ENCODE results near the gene ZNF771. TPM values are rescaled to one million over a fixed set of nuclear protein-coding genes. Genes with fewer than 3 reads are reported as not detected.

Gene ZNF771
- total RNA-seq, 1 donor from 2014 or later: 8.9 TPM

DNA sequence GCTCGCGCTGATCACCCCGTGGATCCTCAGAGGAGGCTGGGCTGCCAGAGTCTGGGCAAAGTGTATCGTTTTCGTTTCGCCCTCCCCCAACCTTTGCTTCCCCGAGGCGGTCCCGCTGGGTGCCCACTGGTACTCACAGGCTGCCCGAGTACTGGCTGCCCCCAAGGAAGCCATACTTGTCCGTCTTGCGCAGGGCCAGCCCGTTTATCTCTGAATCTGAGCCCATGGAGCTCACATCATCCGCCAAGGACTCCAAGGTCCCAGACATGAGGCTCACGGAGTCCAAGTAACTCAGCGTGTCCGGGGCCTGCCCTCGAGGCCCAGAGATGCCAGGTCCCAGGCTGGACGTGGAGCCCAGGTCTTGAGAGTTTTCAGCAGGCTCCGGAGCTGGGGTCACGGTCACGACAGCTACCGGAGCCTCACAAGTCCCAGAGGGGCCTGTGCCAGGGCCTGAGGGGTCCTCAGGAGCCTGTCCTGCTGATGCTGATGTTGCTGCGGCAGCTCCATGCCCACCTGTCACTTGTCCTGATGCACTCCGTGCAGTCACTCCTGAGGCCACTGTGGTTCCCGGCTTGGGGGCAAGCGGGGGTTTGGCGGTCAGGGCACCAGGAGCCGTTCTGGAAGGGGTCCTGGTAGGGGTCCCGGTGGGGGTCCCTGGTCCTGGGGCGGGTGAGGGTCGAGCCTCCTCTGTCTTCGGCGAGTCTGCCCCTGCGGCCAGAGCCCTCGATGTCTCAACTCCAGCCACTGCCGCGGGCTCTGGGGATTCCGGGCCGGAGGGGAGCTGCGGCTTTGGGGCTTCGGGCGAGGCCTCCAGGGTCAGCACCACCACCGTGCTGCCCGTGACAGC, 38.1 kb upstream of the ZNF771 start:
- intact Hi-C loops (cut with micrococcal nuclease): no loop called here
- H3K9me3 Mint-ChIP-seq: no peaks in the 10 kb centered on the region
- no peaks in the 10 kb centered on the region for H3K27me3 Mint-ChIP-seq (ENCODE audit: insufficient read depth)
- H3K4me3 Mint-ChIP-seq: peak overlapping the region; percentile 94
- H3K4me1 Mint-ChIP-seq (ENCODE audit: low read depth): peaks cover 52% of the 10 kb centered on the region
- no peak for DNase-seq (ENCODE audit: low spot score)
- H3K27ac Mint-ChIP-seq: peak overlapping the region; percentile 79
- peaks cover 24% of the 10 kb centered on the region for H3K36me3 Mint-ChIP-seq (ENCODE audit: low read depth)

DNA sequence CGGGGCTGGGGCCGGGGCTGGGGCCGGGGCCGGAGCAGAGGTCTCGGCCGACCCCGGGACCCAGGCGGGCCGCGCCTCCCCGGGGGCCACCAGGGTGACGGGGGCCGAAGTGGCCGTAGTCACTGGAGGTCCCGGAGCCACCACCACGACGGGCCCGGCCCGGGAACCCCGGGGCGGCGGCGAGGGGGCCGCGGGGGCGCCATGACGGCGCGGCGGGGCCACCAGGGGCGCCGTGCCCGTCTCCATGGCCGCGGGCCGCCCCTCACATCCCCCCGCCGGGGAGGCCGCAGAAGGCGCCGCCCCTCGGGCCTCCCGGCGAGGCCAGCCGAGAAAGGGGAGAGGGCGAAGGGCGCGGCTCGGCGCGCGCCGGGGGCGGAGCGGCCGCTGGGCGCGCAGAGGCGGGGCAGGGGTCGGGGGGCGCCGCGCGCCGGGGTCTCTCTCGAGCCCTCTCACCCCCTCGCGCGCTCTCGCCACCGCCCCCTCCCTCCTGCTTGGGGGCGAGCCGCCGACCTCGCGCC, 37.4 kb upstream of the ZNF771 start:
- peaks cover 47% of the 10 kb centered on the region for H3K4me1 Mint-ChIP-seq (ENCODE audit: low read depth)
- H3K27ac Mint-ChIP-seq: no peak overlapping the region
- H3K27me3 Mint-ChIP-seq (ENCODE audit: insufficient read depth): no peaks in the 10 kb centered on the region
- intact Hi-C loops (cut with micrococcal nuclease): loop anchor here (1.0 to 10.0 kb wide), 10 partner anchors 8 to 375 kb away; partner anchors contain the start of genes CD2BP2, FBRS, HIRIP3 and INO80E
- DNase-seq (ENCODE audit: low spot score): no peak
- peak overlapping the region; percentile 81 for H3K4me3 Mint-ChIP-seq
- H3K9me3 Mint-ChIP-seq: no peaks in the 10 kb centered on the region
- H3K36me3 Mint-ChIP-seq (ENCODE audit: low read depth): peaks cover 20% of the 10 kb centered on the region

DNA sequence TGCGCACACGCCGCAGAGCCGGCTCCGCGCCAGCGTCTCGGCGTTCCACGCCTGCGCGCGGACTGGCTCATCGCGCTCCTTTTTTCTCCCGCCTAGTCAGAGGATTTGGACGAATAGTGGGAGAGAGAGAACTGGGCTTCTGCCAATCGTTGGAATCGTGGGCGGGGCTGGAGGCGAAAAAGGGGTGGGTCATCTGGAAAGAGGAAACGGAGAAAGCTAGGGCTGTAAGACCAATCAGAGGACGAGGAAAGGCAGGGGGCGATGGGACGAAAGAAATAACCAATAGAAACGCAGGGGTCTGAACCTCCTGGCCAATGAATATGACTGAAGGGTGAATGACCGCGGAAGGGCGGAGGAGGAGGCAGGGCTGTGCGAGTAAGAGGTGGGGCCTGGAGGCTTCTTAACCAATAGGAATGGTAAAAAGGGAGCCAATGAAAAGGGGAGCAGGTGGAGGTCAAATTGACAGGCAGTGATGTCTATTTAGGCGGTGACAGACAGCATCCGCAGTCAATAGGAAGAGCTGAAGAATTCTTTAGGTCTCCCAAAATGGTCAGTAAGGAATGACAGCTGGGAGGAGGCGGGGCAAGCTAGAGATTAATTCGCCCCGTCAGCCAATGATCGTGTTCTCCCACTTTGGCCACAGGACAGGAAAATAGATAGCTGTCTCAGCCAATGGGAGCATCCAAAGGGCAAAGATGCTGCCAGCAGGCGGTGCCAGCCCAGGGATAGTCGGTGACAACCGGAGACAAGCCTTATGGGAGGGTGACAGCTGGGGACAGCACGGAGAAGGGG, 36.8 kb upstream of the ZNF771 start, which contains the start of gene TBC1D10B:
Gene TBC1D10B, minus strand, starts transcription at position 39 of the 792 bp plus-strand sequence. CDS start 311 bp downstream, outside the sequence.
- H3K27me3 Mint-ChIP-seq (ENCODE audit: insufficient read depth): no peaks in the 10 kb centered on the region
- H3K27ac Mint-ChIP-seq: peak within 1 kb of the TSS; percentile 89
- no peaks in the 10 kb centered on the region for H3K9me3 Mint-ChIP-seq
- peaks cover 14% of the 10 kb centered on the region for H3K36me3 Mint-ChIP-seq (ENCODE audit: low read depth)
- DNase-seq (ENCODE audit: low spot score): peak; percentile 99
- intact Hi-C loops (cut with micrococcal nuclease): loop anchor here (1.0 to 10.0 kb wide), 11 partner anchors 8 to 553 kb away; partner anchors contain the start of genes CD2BP2, FBRS, FBXL19 and HIRIP3
- peaks cover 41% of the 10 kb centered on the region for H3K4me1 Mint-ChIP-seq (ENCODE audit: low read depth)
- peak within 1 kb of the TSS; percentile 94 for H3K4me3 Mint-ChIP-seq

DNA sequence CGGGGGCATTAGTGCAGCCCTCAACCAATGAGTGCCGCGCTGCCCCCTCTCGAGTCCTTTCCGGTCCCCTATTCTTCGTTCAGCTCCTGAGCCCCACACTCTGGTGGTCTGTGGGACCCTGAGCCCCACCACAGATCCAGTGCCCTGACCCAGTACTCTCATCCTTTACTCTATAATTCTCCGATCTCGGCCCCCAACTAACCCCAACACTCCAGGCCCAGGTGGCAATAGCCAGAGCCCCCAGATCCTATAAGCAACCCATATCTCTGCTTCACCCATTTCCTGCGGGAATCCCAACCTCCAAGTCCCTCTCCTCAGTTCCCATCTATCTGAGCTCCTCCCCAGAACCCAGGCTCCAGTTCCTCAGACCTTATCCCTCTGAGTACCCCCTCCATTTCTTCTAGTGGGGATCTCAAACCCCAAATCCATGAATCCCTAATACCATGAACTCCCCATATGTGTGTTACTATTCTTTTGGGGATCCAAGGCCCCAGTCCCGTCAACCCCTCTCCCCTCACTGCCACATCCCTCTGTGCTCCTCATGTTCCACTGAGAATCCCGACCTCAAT, 36.1 kb upstream of the ZNF771 start:
- H3K36me3 Mint-ChIP-seq (ENCODE audit: low read depth): peaks cover 12% of the 10 kb centered on the region
- peak overlapping the region; percentile 89 for H3K27ac Mint-ChIP-seq
- no peaks in the 10 kb centered on the region for H3K27me3 Mint-ChIP-seq (ENCODE audit: insufficient read depth)
- intact Hi-C loops (cut with micrococcal nuclease): loop anchor here (1.0 to 10.0 kb wide), 4 partner anchors 37 to 552 kb away; partner anchors contain the start of genes FBXL19, HIRIP3, INO80E and PRR14
- peaks cover 37% of the 10 kb centered on the region for H3K4me1 Mint-ChIP-seq (ENCODE audit: low read depth)
- H3K9me3 Mint-ChIP-seq: no peaks in the 10 kb centered on the region
- DNase-seq (ENCODE audit: low spot score): no peak
- H3K4me3 Mint-ChIP-seq: peak overlapping the region; percentile 81

DNA sequence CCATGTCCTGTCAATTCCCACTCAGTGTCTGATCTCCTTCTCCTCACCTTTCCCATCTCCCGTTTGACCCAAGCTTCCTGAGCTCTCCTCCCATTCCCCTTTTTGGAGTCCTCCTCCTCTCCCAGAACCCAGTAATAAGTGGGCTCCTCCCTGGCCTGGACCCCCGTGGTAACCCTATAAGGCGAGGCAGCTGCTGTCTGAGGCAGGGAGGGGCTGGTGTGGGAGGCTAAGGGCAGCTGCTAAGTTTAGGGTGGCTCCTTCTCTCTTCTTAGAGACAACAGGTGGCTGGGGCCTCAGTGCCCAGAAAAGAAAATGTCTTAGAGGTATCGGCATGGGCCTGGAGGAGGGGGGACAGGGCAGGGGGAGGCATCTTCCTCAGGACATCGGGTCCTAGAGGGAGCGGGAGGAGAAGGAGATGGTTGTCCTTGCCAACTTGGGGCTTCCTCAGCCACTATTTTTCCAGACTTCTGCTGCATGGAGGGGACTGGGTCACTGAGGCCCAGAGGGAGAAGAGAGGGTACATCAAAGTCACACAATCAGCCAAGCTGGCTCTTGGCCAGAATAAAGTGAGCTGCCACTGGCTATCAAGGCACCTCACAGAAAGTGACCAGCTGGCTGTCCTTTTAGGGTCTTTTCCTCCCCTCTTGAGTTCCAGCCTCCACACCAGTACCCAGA, 35.2 kb upstream of the ZNF771 start:
- peaks cover 1% of the 10 kb centered on the region for H3K27me3 Mint-ChIP-seq (ENCODE audit: insufficient read depth)
- intact Hi-C loops (cut with micrococcal nuclease): loop anchor here (10.0 kb wide), 1 partner anchor 377 kb away; the partner anchor contains the start of genes HIRIP3 and INO80E
- H3K4me1 Mint-ChIP-seq (ENCODE audit: low read depth): peaks cover 33% of the 10 kb centered on the region
- H3K9me3 Mint-ChIP-seq: no peaks in the 10 kb centered on the region
- DNase-seq (ENCODE audit: low spot score): no peak
- H3K4me3 Mint-ChIP-seq: peak overlapping the region; percentile 81
- H3K27ac Mint-ChIP-seq: peak overlapping the region; percentile 89
- H3K36me3 Mint-ChIP-seq (ENCODE audit: low read depth): peaks cover 6% of the 10 kb centered on the region

DNA sequence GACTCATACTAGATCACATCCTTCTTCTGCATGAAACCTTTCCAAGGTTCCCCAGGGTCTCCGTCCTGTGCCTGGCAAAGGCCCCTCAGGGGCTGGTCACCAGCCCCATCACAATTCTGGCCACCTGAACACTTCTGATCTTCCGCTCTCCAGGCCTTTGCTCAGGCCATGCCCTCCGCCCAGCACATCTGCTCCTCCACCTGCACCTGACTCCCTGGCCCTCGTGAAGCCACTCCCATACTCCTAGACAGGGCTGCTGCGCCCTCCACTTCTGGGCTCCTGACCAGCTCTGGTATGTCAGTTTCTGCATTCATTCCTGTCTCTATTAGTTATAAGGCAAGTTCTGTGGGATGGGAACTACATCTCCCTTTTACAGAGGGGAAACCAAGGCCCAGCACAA, 34.7 kb upstream of the ZNF771 start:
- Mint-ChIP-seq H3K27me3 (ENCODE audit: insufficient read depth) (peaks cover 2% of the 10 kb centered on the region), H3K4me1 (ENCODE audit: low read depth) (peaks cover 33% of the 10 kb centered on the region), H3K36me3 (ENCODE audit: low read depth) (peaks cover 3% of the 10 kb centered on the region), H3K27ac (no peak overlapping the region), H3K4me3 (no peak overlapping the region), H3K9me3 (no peaks in the 10 kb centered on the region)
- no peak for DNase-seq (ENCODE audit: low spot score)
- intact Hi-C loops (cut with micrococcal nuclease): loop anchor here (10.0 kb wide), 1 partner anchor 378 kb away; the partner anchor contains the start of genes HIRIP3 and INO80E

DNA sequence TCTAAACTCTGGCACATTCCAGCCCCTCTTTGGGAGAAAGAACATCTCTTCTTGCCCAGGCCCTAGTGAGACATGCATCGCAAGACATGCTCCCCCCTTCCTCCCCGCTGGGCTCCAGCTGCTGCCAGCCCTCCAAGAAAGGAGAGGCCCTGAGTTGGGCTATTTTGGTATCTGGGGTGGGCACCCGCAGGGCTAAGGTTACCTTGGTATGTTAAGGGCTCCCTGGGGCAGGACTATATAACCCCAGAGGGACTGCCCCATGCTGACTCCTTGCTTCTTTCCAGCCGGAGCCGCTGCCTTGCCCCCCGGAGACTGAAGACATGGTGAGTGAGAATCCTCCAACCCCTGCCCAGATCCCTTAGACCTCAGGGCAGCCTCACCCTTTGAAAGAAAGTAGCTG, 32.9 kb upstream of the ZNF771 start, which contains the start of gene MYL11:
Gene MYL11, plus strand, starts transcription at position 265 of the 400 bp plus-strand sequence. Its CDS starts 56 bp downstream, at position 321.
- H3K27me3 Mint-ChIP-seq (ENCODE audit: insufficient read depth): peaks cover 2% of the 10 kb centered on the region
- no peak for DNase-seq (ENCODE audit: low spot score)
- peak within 1 kb of the TSS; percentile 30 for H3K4me3 Mint-ChIP-seq
- no peaks in the 10 kb centered on the region for H3K9me3 Mint-ChIP-seq
- no peak within 1 kb of the TSS for H3K27ac Mint-ChIP-seq
- H3K4me1 Mint-ChIP-seq (ENCODE audit: low read depth): peaks cover 33% of the 10 kb centered on the region
- intact Hi-C loops (cut with micrococcal nuclease): loop anchor here (10.0 kb wide), 1 partner anchor 380 kb away; the partner anchor contains the start of genes HIRIP3 and INO80E
- peaks cover 9% of the 10 kb centered on the region for H3K36me3 Mint-ChIP-seq (ENCODE audit: low read depth)

DNA sequence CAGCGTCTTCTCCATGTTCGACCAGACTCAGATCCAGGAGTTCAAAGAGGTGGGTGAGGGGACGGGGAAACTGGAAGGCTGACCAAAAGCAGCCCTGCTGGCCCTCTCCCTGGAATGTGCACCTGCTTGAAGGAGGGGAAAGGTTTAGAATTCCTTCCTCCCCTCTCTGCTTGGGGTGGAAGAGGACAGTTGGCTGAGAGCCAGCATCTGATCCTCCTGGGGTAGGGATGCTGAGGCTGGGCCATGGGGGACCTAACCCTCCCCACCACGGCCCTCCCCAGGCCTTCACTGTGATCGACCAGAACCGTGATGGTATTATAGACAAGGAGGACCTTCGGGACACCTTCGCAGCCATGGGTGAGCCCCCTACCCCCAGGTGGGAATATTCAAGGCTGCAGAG, 31.5 kb upstream of the ZNF771 start:
- intact Hi-C loops (cut with micrococcal nuclease): loop anchor here (5.0 to 10.0 kb wide), 2 partner anchors 381 to 569 kb away; partner anchors contain the start of genes HIRIP3, INO80E and MAZ
- Mint-ChIP-seq H3K4me3 (no peak overlapping the region), H3K36me3 (ENCODE audit: low read depth) (peaks cover 17% of the 10 kb centered on the region), H3K27me3 (ENCODE audit: insufficient read depth) (peaks cover 2% of the 10 kb centered on the region), H3K4me1 (ENCODE audit: low read depth) (peaks cover 47% of the 10 kb centered on the region), H3K9me3 (no peaks in the 10 kb centered on the region), H3K27ac (no peak overlapping the region)
- DNase-seq (ENCODE audit: low spot score): no peak

DNA sequence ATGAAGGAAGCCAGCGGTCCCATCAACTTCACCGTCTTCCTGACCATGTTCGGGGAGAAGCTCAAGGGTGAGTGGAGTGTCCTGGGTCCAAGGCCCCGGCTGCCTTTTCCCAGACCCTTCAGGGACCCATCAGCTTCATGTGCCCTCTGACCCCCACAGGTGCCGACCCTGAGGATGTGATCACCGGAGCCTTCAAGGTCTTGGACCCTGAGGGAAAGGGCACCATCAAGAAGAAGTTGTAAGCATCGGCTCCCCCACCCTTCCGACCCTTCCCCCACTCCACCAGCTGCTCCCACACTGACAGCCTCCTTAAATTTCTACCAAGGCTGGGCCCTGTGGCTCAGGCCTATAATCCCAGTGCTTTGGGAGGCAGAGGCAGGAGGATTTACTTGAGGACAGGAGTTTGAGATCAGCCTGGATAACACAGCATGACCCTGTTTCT, 30.9 kb upstream of the ZNF771 start:
- intact Hi-C loops (cut with micrococcal nuclease): loop anchor here (5.0 to 10.0 kb wide), 2 partner anchors 382 to 569 kb away; partner anchors contain the start of genes HIRIP3, INO80E and MAZ
- H3K27me3 Mint-ChIP-seq (ENCODE audit: insufficient read depth): peaks cover 2% of the 10 kb centered on the region
- H3K4me3 Mint-ChIP-seq: peak overlapping the region; percentile 97

DNA sequence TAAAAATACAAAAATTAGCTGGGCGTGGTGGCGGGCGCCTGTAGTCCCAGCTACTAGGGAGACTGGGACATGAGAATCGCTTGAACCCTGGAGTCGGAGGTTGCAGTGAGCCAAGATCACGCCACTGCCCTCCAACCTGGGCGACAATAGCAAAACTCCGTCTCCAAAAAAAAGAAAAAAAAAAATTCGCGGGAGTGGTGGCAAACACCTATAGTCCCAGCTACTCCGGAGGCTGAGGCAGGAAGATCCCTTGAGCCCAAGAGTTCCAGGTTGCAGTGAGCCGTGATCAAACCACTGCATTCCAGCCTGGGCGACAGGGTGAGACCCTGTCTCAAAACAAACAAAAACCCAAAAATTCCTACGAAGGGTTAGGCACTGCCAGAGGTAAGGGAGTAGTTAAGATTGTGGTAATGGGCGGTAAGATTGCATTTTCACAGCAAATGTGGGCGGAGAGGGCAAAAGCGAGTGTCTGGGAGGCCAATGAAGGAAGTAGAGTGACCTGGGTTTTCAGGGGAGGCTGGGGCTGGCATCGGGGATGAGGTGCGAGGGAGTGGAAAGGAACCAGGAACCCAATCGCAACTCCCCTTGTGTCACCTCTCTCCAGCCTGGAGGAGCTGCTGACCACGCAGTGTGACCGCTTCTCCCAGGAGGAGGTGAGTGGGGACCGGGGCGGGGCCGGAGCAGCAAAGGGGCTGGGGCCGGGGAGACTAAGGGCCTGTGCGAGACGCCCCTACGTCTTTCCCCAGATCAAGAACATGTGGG, 30.2 kb upstream of the ZNF771 start:
- H3K36me3 Mint-ChIP-seq (ENCODE audit: low read depth): peaks cover 22% of the 10 kb centered on the region
- H3K9me3 Mint-ChIP-seq: no peaks in the 10 kb centered on the region
- peaks cover 2% of the 10 kb centered on the region for H3K27me3 Mint-ChIP-seq (ENCODE audit: insufficient read depth)
- peak overlapping the region; percentile 100 for H3K27ac Mint-ChIP-seq
- peaks cover 44% of the 10 kb centered on the region for H3K4me1 Mint-ChIP-seq (ENCODE audit: low read depth)
- intact Hi-C loops (cut with micrococcal nuclease): loop anchor here (5.0 to 10.0 kb wide), 2 partner anchors 382 to 570 kb away; partner anchors contain the start of genes HIRIP3, INO80E and MAZ
- no peak for DNase-seq (ENCODE audit: low spot score)
- H3K4me3 Mint-ChIP-seq: peak overlapping the region; percentile 97

More for the DNA sequence above, 30.9 kb upstream of the ZNF771 start:
- H3K4me1 Mint-ChIP-seq (ENCODE audit: low read depth): peaks cover 47% of the 10 kb centered on the region
- H3K36me3 Mint-ChIP-seq (ENCODE audit: low read depth): peaks cover 21% of the 10 kb centered on the region
- H3K27ac Mint-ChIP-seq: no peak overlapping the region
- H3K9me3 Mint-ChIP-seq: no peaks in the 10 kb centered on the region
- no peak for DNase-seq (ENCODE audit: low spot score)

DNA sequence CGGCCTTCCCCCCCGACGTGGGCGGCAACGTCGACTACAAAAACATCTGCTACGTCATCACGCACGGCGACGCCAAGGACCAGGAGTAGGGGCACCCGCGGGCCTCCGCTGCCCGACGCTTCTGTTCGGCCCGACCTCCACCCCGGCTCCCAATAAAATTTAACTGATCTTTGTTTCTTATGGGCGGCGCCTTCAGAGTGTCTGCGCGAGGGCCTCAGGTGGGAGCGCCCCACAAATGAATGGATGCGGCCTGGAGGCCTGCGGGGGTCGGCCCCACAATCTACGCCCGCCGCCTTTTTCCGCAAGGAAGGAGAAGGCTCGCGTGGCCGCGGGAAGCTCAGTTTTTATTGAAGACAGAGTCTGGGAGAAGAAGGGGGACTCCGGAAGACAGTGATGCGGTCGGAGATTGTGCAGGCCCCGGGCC, 29.6 kb upstream of the ZNF771 start:
- Mint-ChIP-seq H3K9me3 (no peaks in the 10 kb centered on the region), H3K4me1 (ENCODE audit: low read depth) (peaks cover 49% of the 10 kb centered on the region), H3K4me3 (peak overlapping the region; percentile 97), H3K27ac (peak overlapping the region; percentile 100), H3K36me3 (ENCODE audit: low read depth) (peaks cover 25% of the 10 kb centered on the region), H3K27me3 (ENCODE audit: insufficient read depth) (peaks cover 2% of the 10 kb centered on the region)
- peak; percentile 84 for DNase-seq (ENCODE audit: low spot score)
- intact Hi-C loops (cut with micrococcal nuclease): loop anchor here (1.0 to 10.0 kb wide), 11 partner anchors 8 to 571 kb away; partner anchors contain the start of genes ALDOA, CD2BP2, FBRS and HIRIP3

Measured in activated T-helper 1 cell treated with anti-CD3 and anti-CD28 coated beads, Interleukin-12 subunit alpha, Interleukin-12 subunit beta, Interleukin-2, Interleukin-4 antibody, amounts not matched to agents 30 ng/mL and 10 ng/mL and 1 ng/mL, durations not matched to agents 14 hours and 24 hours and 36 hours (primary cell).